DND-41 (cell line): ENCODE results near the gene RAB4A.
"Not testable (repeated sequence)": the region's sequence is repeated elsewhere in the genome, so short reads cannot be mapped to it uniquely, and the experiment has no call there.

Experiments
- ATAC-seq: fragments of 200-7000 bp; cut with Tn5 transposase; 3 replicates; pipeline ENCODE4 v1.9.1; 2021; ENCODE audit warnings: low read depth; ENCODE audit not compliant: insufficient read depth
- DNase-seq: peaks from one replicate; pipeline ENCODE4 v3.0.0-alpha.2; 2020
- H2AFZ ChIP-seq: 2 replicates; pipeline ENCODE4 v1.6.0; 2012; ENCODE audit warnings: low read depth, low read length
- H3K27ac ChIP-seq: 2 replicates; pipeline ENCODE4 v1.5.1; 2012; ENCODE audit warnings: low read length, inconsistent platforms
- H3K27me3 ChIP-seq: fragments of 200-600 bp; sonication (generic); 2 replicates; pipeline ENCODE4 v1.6.0; 2012; ENCODE audit warnings: low read length, mild to moderate bottlenecking, inconsistent platforms; ENCODE audit not compliant: insufficient read depth, poor library complexity
- H3K36me3 ChIP-seq: 2 replicates; pipeline ENCODE4 v1.5.1; 2012; ENCODE audit warnings: low read length, inconsistent platforms; ENCODE audit not compliant: insufficient read depth
- H3K4me1 ChIP-seq: 2 replicates; pipeline ENCODE4 v1.5.1; 2012; ENCODE audit warnings: mild to moderate bottlenecking, low read length; ENCODE audit not compliant: insufficient read depth
- H3K4me2 ChIP-seq: 2 replicates; pipeline ENCODE4 v1.6.0; 2012; ENCODE audit warnings: mild to moderate bottlenecking, moderate library complexity, low read length, inconsistent platforms; ENCODE audit not compliant: insufficient read depth
- H3K4me3 ChIP-seq, 2 experiments: fragments of 200-600 bp in 1 of 2; shearing (Covaris generic) in 1 of 2; 2 replicates each; pipeline ENCODE4 v1.5.1; 2012 to 2016; ENCODE audit warnings: inconsistent platforms in 2 of 2, low read length in 2 of 2, mild to moderate bottlenecking in 2 of 2, low read depth in 1 of 2, moderate library complexity in 1 of 2
- H3K79me2 ChIP-seq: 2 replicates; pipeline ENCODE4 v1.6.0; 2012; ENCODE audit warnings: low read length, inconsistent platforms; ENCODE audit not compliant: insufficient read depth
- H3K9ac ChIP-seq: 2 replicates; pipeline ENCODE4 v1.6.0; 2012; ENCODE audit warnings: low read depth, mild to moderate bottlenecking, inconsistent platforms, low read length, moderate library complexity
- H3K9me3 ChIP-seq: 2 replicates; pipeline ENCODE4 v1.5.1; 2012; ENCODE audit warnings: low read length, moderate library complexity, mild to moderate bottlenecking, inconsistent platforms; ENCODE audit not compliant: insufficient read depth, severe bottlenecking
- H4K20me1 ChIP-seq: 2 replicates; pipeline ENCODE4 v1.6.0; 2012; ENCODE audit warnings: low read length; ENCODE audit not compliant: insufficient read depth
- EZH2 ChIP-seq: IDR thresholded peaks from 3 replicates; pipeline ENCODE4 v1.6.1; 2012; ENCODE audit warnings: borderline replicate concordance, low read depth, mild to moderate bottlenecking, moderate library complexity, low read length, inconsistent platforms; ENCODE audit not compliant: severe bottlenecking
- TF ChIP-seq, protein P1 (sequence below): IDR thresholded peaks from 2 replicates; pipeline ENCODE4 v1.5.1; 2012; ENCODE audit warnings: borderline replicate concordance, low read length, moderate library complexity, mild to moderate bottlenecking; ENCODE audit not compliant: poor library complexity, severe bottlenecking; ENCODE audit errors: extremely low read depth

The RAB4A gene

DNA sequence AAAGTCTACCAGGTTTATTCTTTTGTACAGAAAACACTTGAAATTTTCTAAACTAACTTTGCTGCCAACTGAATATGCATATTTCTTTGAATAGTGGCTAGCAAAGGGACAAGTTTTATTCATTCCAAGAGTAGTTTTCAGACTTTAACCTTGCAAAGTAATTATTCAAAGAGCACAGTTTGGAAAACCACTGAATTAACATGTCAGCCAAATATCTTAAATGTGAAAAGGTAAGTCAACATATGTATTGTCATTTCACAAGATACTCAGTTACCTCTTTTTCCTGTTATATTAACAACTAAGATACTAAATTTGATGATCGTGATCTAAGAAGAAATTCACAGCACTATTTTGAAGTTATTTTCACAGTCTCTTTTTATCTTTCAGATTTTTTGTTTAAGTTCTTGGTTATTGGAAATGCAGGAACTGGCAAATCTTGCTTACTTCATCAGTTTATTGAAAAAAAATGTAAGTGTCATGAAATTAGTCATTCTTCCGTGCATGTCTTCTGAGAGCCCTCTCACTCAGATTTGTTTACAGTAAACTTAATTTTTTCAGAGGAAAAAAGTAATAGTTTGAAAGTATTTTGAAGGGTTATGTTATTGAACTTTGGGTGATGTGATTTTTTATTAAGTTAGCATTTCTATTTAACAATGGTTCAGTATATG is 15.3 kb downstream of the RAB4A start:
- Histone ChIP-seq H3K4me1 (no peaks in the 10 kb centered on the region), H3K36me3 (peaks cover 12% of the 10 kb centered on the region; the same call in 1 of the 2 replicates), H3K4me2 (no peak overlapping the region), H3K4me3 (no peak overlapping the region), H3K9ac (no peak overlapping the region), H3K27me3 (peaks cover 2% of the 10 kb centered on the region), H4K20me1 (peaks cover 7% of the 10 kb centered on the region; the same call in 1 of the 2 replicates), H3K9me3 (no peaks in the 10 kb centered on the region), H2AFZ (no peak overlapping the region), H3K79me2 (peaks cover 64% of the 10 kb centered on the region), H3K27ac (no peak overlapping the region)
- ATAC-seq (no peak), DNase-seq (no peak)
- TF ChIP-seq, protein P1, sequence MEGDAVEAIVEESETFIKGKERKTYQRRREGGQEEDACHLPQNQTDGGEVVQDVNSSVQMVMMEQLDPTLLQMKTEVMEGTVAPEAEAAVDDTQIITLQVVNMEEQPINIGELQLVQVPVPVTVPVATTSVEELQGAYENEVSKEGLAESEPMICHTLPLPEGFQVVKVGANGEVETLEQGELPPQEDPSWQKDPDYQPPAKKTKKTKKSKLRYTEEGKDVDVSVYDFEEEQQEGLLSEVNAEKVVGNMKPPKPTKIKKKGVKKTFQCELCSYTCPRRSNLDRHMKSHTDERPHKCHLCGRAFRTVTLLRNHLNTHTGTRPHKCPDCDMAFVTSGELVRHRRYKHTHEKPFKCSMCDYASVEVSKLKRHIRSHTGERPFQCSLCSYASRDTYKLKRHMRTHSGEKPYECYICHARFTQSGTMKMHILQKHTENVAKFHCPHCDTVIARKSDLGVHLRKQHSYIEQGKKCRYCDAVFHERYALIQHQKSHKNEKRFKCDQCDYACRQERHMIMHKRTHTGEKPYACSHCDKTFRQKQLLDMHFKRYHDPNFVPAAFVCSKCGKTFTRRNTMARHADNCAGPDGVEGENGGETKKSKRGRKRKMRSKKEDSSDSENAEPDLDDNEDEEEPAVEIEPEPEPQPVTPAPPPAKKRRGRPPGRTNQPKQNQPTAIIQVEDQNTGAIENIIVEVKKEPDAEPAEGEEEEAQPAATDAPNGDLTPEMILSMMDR: no peak
- no peak for TF ChIP-seq EZH2

DNA sequence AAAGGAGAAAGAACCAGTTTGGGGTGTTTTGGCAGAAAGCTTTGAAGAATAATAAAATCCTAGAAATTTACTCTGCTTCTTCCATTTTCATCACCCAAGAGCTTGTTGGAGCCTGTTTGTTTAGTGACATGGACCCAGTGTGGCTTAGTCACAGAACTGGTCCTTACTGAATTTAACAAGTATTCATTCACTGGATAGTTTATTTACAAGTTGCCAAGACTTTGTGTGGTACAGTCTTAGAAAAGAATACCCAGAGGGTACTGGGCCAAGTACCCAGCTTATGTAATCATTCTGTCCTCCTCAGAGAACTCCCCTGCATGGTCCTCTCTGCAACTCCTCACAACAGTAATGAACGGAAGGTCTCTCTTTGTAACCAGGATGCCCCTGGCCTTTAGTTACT is 16.4 kb downstream of the RAB4A start:
- no peak for DNase-seq
- Histone ChIP-seq H3K9ac (no peak overlapping the region), H3K4me1 (no peaks in the 10 kb centered on the region), H3K27me3 (peaks cover 2% of the 10 kb centered on the region), H3K9me3 (no peaks in the 10 kb centered on the region), H3K4me2 (no peak overlapping the region), H3K4me3 (no peak overlapping the region), H4K20me1 (peaks cover 7% of the 10 kb centered on the region; the same call in 1 of the 2 replicates), H3K79me2 (peaks cover 56% of the 10 kb centered on the region), H3K36me3 (peaks cover 14% of the 10 kb centered on the region; the same call in 1 of the 2 replicates), H2AFZ (no peak overlapping the region), H3K27ac (no peak overlapping the region)
- no peak for ATAC-seq
- no peak for TF ChIP-seq EZH2
- TF ChIP-seq, protein P1: no peak

DNA sequence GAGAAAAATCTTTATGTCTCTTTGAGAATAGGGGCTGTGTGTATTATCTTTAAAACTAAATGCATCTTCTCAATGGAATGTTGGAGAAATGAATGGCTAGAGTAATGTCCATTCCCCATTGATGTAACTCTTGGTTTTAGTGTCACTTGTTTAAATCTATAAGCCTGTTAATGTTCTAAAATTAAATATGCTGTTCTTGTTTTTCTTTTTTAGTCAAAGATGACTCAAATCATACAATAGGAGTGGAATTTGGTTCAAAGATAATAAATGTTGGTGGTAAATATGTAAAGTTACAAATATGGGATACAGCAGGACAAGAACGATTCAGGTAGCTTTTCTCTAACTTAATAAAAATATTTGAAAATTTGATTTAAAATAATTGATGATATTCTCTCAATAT is 17.6 kb downstream of the RAB4A start:
- H3K9ac ChIP-seq: no peak overlapping the region
- no peak for DNase-seq
- H3K27me3 ChIP-seq: no peaks in the 10 kb centered on the region
- H3K4me2 ChIP-seq: no peak overlapping the region
- TF ChIP-seq, protein P1: no peak
- no peak for TF ChIP-seq EZH2
- H3K36me3 ChIP-seq: peaks cover 14% of the 10 kb centered on the region; the same call in 1 of the 2 replicates
- no peak overlapping the region for H3K27ac ChIP-seq
- peaks cover 4% of the 10 kb centered on the region; the same call in 1 of the 2 replicates for H4K20me1 ChIP-seq
- no peak overlapping the region for H3K4me3 ChIP-seq
- H2AFZ ChIP-seq: no peak overlapping the region
- H3K9me3 ChIP-seq: no peaks in the 10 kb centered on the region
- ATAC-seq: no peak
- peaks cover 47% of the 10 kb centered on the region for H3K79me2 ChIP-seq
- H3K4me1 ChIP-seq: no peaks in the 10 kb centered on the region

DNA sequence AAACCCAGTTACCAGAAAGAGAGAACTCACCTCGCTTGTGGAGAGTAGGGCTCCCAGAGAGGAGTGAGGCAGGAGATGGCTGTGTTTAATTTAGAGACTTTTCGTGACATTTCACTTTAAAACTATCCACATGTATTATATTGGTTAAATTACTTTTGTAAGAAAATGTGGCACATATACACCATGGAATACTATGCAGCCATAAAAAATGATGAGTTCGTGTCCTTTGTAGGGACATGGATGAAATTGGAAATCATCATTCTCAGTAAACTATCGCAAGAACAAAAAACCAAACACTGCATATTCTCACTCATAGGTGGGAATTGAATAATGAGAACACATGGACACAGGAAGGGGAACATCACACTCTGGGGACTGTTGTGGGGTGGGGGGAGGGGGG is 20.8 kb downstream of the RAB4A start:
- H3K9me3 ChIP-seq, DNase-seq, H3K27ac ChIP-seq, H3K4me3 ChIP-seq, H4K20me1 ChIP-seq, H3K27me3 ChIP-seq, H3K4me1 ChIP-seq, ATAC-seq, H3K4me2 ChIP-seq, H2AFZ ChIP-seq, H3K9ac ChIP-seq: not testable (repeated sequence)
- Histone ChIP-seq H3K36me3 (peaks cover 14% of the 10 kb centered on the region; the same call in 1 of the 2 replicates), H3K79me2 (peaks cover 19% of the 10 kb centered on the region)
